Astrocyte of the hippocampus (primary cell): Measurements from ENCODE around the gene ZNF804B.
"Not testable (repeated sequence)": the region's sequence is repeated elsewhere in the genome, so short reads cannot be mapped to it uniquely, and the experiment has no call there.

Source experiments
- DNase-seq: peaks from one replicate; pipeline ENCODE4 v3.0.0; 2011; ENCODE audit warnings: low read depth, low spot score

ZNF804B gene

GRCh38 chr7:89085580-89085979, 326.1 kb downstream of the ZNF804B start:
- no peak for DNase-seq

DNA sequence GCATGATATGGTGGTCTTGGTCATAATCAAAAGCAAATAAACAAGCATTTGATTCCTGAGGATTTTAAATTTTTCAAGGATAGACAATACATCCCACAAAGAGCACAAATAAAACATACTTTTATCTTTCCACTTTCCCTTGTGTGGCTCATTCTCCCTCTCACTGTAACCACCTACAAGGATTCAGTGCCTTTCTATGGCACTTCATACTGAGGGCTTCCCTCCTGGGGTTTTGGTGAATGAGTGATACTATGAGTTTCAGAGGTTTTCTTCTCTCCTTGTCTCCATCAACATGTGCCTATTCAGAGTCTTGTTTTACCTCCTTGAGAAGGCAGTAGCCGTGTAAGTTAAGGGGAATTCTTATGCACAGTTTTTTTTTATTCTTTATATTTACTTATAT, 332.1 kb downstream of the ZNF804B start:
- DNase-seq: no peak

DNA sequence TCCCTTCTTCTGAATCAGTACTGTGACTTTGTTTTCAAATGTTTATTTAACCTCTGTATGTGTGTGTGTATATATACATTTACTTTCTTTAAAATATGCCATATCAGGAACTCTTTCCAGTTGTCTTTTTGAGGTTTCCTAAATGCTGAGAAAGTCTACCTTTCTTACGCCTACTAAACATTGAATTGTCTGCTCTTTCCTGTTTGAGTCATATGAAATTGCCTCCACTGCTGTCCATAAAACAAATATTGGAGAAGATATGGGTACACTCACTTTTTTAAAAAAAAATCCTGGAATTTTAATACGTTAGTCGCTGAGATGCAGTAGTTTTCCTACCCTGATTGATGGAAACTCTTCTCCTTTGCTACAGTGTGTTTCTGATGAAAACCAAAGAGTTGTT, 334.8 kb downstream of the ZNF804B start:
- DNase-seq: no peak

DNA sequence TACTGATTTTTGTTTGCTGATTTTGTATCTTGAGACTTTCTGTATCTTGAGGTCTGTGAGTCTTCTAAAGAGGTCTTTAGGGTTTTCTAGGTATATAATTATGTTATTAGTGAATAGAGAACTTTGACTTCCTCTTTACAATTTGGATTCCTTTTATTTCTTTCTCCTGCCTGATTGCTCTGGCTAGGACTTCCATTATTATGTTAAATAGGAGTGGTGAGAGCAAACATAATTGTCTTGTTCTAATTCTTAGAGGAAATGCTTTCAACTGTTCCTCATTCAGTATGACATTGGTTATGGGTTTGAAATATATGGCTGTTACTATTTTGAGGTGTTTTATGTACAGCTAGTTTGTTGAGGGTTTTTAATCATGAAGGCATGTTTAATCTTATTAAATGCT, 344.1 kb downstream of the ZNF804B start:
- DNase-seq: no peak

- peak; percentile 66 for DNase-seq
Measured at GRCh38 chr7:89104748-89105685, 345.5 kb downstream of the ZNF804B start.

- no peak for DNase-seq
Measured at GRCh38 chr7:89123871-89124270, 364.4 kb downstream of the ZNF804B start.

- no peak for DNase-seq
Measured at GRCh38 chr7:89129600-89130375, 370.3 kb downstream of the ZNF804B start.

- DNase-seq: no peak
Measured at GRCh38 chr7:89133357-89133756, 373.9 kb downstream of the ZNF804B start.

- no peak for DNase-seq
Measured at GRCh38 chr7:89133819-89134218, 374.3 kb downstream of the ZNF804B start.

DNA sequence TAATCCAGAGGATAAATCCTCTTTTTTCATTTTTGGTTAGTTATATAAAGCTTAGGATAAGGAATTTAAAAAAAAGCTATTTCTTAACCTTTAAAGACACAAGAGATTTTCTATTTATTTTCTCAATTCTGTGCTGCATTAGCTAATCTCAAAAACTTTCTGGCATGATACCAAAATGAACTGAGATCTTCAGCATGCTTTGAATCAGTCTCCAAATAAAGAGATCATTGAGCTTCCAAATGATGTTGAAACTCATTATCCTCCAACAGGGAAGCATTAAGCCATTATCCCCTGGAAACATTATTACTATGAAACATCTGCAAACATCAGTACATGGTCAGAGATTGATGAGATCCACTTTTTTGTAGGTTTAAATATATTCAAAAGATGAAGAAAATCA, 386.3 kb downstream of the ZNF804B start:
- no peak for DNase-seq

DNA sequence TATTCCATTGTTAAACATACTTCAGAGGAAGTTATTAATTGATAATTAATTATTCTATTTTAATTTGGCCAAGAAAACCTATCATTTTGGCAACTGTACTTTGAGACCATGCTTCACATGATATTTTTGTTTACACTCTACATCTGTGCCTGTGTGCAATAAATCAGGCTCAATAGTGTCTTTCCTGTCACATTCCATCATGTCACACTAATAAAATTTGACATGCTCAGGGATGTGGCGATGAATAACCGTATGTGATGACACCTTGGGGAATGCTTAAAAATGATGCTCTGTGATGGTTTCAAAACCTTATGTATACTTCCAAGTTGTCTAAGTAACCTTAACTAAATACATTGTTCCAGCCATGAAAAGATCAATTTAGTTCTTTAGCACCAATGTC, 400.6 kb downstream of the ZNF804B start:
- no peak for DNase-seq

GRCh38 chr7:89165421-89165820, 405.9 kb downstream of the ZNF804B start:
- DNase-seq: no peak

DNA sequence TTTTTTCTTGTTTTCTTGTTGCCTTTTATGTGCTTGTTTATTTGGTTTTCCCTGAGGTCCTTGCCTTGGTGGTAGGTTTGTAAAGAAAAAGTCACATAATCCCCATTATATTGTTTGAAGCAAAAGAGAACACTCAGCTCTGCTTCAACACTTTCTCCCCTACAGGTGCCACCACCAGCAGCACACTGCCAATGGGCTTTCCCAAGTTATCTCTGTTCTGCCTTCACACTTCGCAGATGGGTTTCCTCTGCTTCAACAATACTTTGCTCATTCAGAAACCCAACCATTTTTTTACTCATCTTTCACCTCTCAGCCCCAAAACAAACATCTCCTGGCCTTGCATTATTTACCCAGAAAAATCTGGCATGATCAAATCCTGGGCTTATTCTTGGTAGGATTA, 411.1 kb downstream of the ZNF804B start:
- no peak for DNase-seq

- DNase-seq: no peak
Measured at GRCh38 chr7:89182116-89182515, 422.6 kb downstream of the ZNF804B start.

- no peak for DNase-seq
Measured at GRCh38 chr7:89183712-89184111, 424.2 kb downstream of the ZNF804B start.

- peak; percentile 7 for DNase-seq
Measured at GRCh38 chr7:89200758-89201157, 441.3 kb downstream of the ZNF804B start.

DNA sequence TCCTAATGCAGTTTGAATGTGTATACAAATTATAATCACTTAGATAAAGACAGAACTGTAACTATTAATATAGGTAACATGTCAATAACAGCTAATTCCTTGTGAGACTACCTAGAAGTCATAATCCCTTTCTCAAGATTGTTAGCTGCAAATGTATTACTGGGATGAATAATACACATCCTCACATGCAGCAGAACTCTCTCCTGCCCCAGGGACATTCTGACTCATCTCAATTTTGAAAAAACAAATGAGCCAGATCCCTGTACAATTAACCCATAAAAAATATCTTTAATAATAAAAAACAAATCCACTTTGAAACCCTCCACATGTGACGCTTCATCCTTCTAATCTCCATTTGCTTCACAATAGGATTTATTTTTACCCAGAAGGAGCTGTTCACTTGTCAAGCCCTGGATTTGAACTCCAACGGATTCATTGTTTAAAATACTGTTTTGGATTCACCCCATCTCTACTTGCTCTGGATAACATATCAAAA, 464.4 kb downstream of the ZNF804B start:
- DNase-seq: no peak

- not testable (repeated sequence) for DNase-seq
Measured at GRCh38 chr7:89228688-89229171, 469.2 kb downstream of the ZNF804B start.

GRCh38 chr7:89238156-89238555, 478.7 kb downstream of the ZNF804B start:
- no peak for DNase-seq

DNA sequence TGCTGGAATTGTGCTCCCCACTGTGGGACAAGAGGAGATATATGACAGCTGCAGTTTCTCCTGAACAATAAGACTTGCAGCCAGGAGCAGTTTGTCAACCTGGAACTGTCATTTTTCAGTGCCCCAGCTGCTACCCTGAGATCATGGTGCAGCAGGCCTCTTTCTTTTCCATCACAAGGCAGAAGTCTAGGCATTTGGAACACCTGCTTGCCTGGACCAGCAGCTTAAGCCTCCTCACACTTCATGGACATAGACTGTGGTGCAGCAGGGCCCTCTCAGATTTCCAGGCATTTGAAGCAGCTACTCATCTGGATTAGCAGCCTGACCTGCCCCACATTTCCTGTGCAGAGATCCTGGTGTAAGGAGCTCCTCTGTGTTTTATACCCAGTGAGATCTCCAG, 486.7 kb downstream of the ZNF804B start:
- no peak for DNase-seq

DNA sequence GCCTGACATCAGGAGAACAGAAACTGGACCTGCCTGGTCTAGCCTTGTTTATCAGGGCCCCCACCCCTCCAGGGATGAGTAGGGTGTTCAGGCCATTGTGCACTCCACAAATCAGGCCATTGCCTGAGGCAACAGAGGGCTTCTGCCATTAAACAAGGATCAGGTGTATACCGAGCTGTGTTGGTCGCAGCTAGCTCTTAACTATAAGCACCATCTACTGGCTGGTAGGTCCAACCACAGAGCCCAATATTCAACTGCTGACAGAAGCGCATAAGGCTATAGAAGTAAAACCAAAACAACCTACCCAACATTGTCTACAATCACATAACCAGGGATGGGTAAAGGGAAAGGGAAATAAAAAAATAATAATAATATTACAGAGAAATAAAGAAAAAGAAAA, 487.7 kb downstream of the ZNF804B start:
- no peak for DNase-seq

GRCh38 chr7:89259085-89259484, 499.6 kb downstream of the ZNF804B start:
- DNase-seq: no peak
